Globus pallidus (tissue), 1 donor: ENCODE measurements around the gene DTNB.
"Not testable (repeated sequence)": the region's sequence is repeated elsewhere in the genome, so short reads cannot be mapped to it uniquely, and the experiment has no call there.

Source experiments
- DNase-seq: peaks from one replicate; pipeline ENCODE4 v3.0.0-alpha.2; 2015; ENCODE audit warnings: low spot score

The DTNB gene

GRCh38 chr2:25588576-25588975 lies 84.8 kb downstream of the DTNB start:
- no peak for DNase-seq

- peak; percentile 69 for DNase-seq
Observed at GRCh38 chr2:25587361-25587760, 86.0 kb downstream of the DTNB start.

GRCh38 chr2:25586726-25587144 lies 86.6 kb downstream of the DTNB start:
- DNase-seq = peak; percentile 74

- peak; percentile 31 for DNase-seq
Observed at GRCh38 chr2:25585189-25585588, 88.2 kb downstream of the DTNB start.

- DNase-seq = no peak
Observed at GRCh38 chr2:25582077-25582830, 91.1 kb downstream of the DTNB start.

GRCh38 chr2:25576596-25576995 lies 96.8 kb downstream of the DTNB start:
- DNase-seq = no peak

GRCh38 chr2:25572638-25573037 lies 100.7 kb downstream of the DTNB start:
- no peak for DNase-seq

GRCh38 chr2:25570161-25570845 lies 103.1 kb downstream of the DTNB start:
- DNase-seq = no peak

GRCh38 chr2:25567406-25567805 lies 106.0 kb downstream of the DTNB start:
- DNase-seq = peak; percentile 71

GRCh38 chr2:25566694-25567093 lies 106.7 kb downstream of the DTNB start:
- peak; percentile 40 for DNase-seq

GRCh38 chr2:25566094-25566493 lies 107.3 kb downstream of the DTNB start:
- DNase-seq = no peak

GRCh38 chr2:25561136-25561850 lies 112.1 kb downstream of the DTNB start:
- DNase-seq = no peak

GRCh38 chr2:25559148-25559547 lies 114.2 kb downstream of the DTNB start:
- no peak for DNase-seq

- DNase-seq = peak; percentile 29
Observed at GRCh38 chr2:25558262-25558661, 115.1 kb downstream of the DTNB start.

- DNase-seq = no peak
Observed at GRCh38 chr2:25557179-25558036, 116.0 kb downstream of the DTNB start.

- no peak for DNase-seq
Observed at GRCh38 chr2:25552318-25552717, 121.1 kb downstream of the DTNB start.

GRCh38 chr2:25551316-25551715 lies 122.1 kb downstream of the DTNB start:
- no peak for DNase-seq

GRCh38 chr2:25549571-25549970 lies 123.8 kb downstream of the DTNB start:
- DNase-seq = not testable (repeated sequence)

GRCh38 chr2:25548601-25549000 lies 124.8 kb downstream of the DTNB start:
- no peak for DNase-seq

- DNase-seq = no peak
Observed at GRCh38 chr2:25546852-25547251, 126.5 kb downstream of the DTNB start.

- no peak for DNase-seq
Observed at GRCh38 chr2:25545899-25546298, 127.5 kb downstream of the DTNB start.

- no peak for DNase-seq
Observed at GRCh38 chr2:25544445-25544844, 128.9 kb downstream of the DTNB start.
